ENCODE measurements around the gene DIMT1. TPM values are rescaled to one million over a fixed set of nuclear protein-coding genes. Genes with fewer than 3 reads are reported as not detected.

Gene DIMT1
- total and polyA plus RNA-seq, 5 experiments from 2014 or later = 23.2 to 50.9 (median 44.4) TPM

DNA sequence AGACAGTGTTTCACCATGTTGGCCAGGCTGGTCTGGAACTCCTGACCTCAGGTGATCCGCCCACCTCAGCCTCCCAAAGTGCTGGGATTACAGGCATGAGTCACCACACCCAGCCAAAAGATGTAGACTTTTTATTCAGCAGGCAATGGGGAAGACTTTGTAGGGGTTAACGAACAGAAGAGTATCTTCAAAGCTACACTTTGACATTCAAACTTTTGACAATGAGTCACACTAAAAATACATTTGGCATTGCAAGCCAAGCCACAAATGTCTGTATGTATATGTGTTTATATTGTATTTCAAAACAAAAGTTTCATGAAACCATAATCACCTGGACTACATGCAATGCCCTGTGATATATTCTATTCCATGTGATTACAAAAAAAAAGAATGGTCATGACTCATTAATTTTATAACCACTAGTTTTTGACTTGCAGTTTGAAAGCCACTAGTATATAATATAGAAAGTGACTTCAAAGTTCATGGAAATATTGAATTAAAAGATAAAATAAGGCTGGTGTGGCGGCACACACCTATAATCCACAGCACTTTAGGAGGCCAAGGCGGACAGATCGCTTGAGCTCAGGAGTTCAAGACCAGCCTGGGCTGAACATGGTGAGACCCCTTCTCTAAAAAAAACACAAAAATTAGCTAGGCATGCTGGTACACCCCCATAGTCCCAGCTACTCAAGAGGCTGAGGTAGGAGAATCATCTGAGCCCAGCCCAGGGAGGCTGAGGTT lies 8.3 kb downstream of the DIMT1 start:
- Mint-ChIP-seq H3K4me1 (peaks cover 8 to 20% (median 17%) of the 10 kb centered on the region in 4 donors), H3K36me3 (peaks cover 0 to 80% (median 30%) of the 10 kb centered on the region in 3 donors), H3K9me3 (no peaks in the 10 kb centered on the region), H3K4me3 (no peak overlapping the region), H3K27me3 (no peaks in the 10 kb centered on the region), H3K27ac (peak overlapping the region in 7 of 10 donors; percentile 24 to 76 (median 65))
- DNase-seq = no peak
- ATAC-seq = no peak
- POLR2A ChIA-PET = no interaction called here

DNA sequence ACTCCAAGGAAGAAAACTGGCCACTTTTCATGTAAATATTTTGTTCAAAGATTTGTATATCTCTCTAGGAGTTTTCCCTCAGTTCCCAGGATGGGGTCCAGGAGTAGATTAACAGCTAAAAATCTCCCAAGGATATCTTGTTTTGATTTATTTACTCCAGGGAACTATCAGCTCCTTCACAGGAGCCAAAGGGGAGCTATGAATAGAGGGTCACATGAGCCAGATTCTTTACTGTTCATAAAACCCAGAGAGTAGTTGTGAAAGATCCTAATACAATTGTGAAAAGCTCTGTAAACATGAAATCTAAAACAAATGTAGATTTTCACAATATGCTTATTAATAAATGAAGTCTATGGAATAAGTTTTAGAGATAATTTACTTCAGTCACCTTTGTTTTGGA lies 16.9 kb downstream of the DIMT1 start:
- POLR2A ChIA-PET = interaction anchor here (1.6 kb wide), 1 partner anchor 17 kb away, joined by 4 read pairs; the partner anchor contains the start of gene DIMT1
- ATAC-seq (no peak), DNase-seq (no peak)
- H3K4me1 Mint-ChIP-seq = no peaks in the 10 kb centered on the region
- H3K9me3 Mint-ChIP-seq = no peaks in the 10 kb centered on the region
- peaks cover 0 to 86% (median 4%) of the 10 kb centered on the region in 3 donors for H3K36me3 Mint-ChIP-seq
- peak overlapping the region in 8 of 10 donors; percentile 22 to 79 (median 58) for H3K27ac Mint-ChIP-seq
- no peak overlapping the region for H3K4me3 Mint-ChIP-seq
- no peaks in the 10 kb centered on the region for H3K27me3 Mint-ChIP-seq

DNA sequence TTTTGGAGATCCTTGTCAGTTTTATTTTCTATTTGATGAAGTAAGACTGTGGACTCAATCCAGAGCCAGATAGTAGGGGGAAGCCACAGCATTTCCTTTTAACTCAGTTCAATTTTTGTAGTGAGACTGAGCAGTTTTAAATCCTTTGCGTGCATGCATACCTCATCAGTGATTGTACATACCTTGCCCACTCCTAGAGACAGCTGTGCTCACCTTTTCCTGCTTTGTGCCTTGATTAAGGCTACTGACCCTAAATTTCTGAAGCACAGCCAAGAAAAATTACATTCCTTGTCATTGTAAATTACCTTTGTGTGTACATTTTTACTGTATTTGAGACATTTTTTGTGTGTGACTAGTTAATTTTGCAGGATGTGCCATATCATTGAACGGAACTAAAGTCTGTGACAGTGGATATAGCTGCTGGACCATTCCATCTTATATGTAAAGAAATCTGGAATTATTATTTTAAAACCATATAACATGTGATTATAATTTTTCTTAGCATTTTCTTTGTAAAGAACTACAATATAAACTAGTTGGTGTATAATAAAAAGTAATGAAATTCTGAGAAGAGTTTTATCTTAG lies 17.8 kb downstream of the DIMT1 start:
- POLR2A ChIA-PET = interaction anchor here (1.4 kb wide), 1 partner anchor 18 kb away, joined by 5 read pairs; the partner anchor contains the start of gene DIMT1
- no peak overlapping the region for H3K4me3 Mint-ChIP-seq

DNA sequence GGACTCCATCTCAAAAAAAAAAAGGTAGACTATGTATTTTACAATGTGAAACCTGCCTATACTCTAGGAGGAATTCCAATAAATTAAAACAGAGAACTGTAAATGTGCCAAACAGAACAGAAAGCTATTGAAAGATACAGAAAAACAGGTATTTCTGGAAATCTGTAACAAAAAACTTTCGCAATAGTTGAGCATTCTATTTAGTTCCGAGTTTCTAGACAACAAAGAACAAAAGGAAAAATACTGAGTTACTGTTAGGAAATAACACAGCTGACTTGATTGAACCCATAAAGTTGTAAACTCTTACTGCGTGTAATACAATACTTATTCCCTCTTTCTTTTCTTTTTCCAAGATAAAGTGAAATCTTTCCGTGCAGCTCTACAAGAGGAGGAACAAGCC lies 18.6 kb downstream of the DIMT1 start:
- H3K9me3 Mint-ChIP-seq = no peaks in the 10 kb centered on the region
- H3K36me3 Mint-ChIP-seq = peaks cover 5 to 88% (median 10%) of the 10 kb centered on the region in 3 donors

More for the DNA sequence above, 17.8 kb downstream of the DIMT1 start:
- H3K4me1 Mint-ChIP-seq = no peaks in the 10 kb centered on the region
- ATAC-seq (no peak), DNase-seq (no peak)
- H3K36me3 Mint-ChIP-seq = peaks cover 3 to 88% (median 7%) of the 10 kb centered on the region in 3 donors
- H3K9me3 Mint-ChIP-seq = no peaks in the 10 kb centered on the region
- H3K27me3 Mint-ChIP-seq = no peaks in the 10 kb centered on the region
- peak overlapping the region in 5 of 10 donors; percentile 1 to 78 (median 15) for H3K27ac Mint-ChIP-seq

DNA sequence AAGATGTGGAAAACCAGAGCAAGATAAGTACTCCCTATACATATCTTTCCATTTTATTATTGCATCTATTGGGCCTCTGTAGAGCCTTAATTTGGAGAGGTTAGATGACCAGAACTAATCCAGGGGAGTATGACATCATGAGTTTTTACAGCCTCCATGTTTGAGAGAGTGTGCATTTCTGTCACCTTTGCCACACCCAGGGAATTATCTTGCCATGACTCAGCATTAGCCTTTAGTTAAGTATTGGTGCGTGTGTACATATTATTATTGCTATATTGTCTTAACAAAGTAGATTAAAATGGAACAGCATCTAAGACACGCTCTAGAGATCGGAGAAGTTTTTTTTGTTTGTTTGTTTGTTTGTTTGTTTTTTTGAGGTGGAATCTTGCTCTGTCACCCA lies 27.6 kb downstream of the DIMT1 start:
- POLR2A ChIA-PET = interaction anchor here (0.7 kb wide), 1 partner anchor 27 kb away, joined by 3 read pairs; no protein-coding TSS in a partner anchor
- Mint-ChIP-seq H3K4me1 (peaks cover 0 to 1% (median 0%) of the 10 kb centered on the region in 4 donors), H3K36me3 (peaks cover 3 to 87% (median 9%) of the 10 kb centered on the region in 3 donors), H3K27ac (peak overlapping the region in 5 of 10 donors; percentile 11 to 63 (median 45)), H3K4me3 (no peak overlapping the region), H3K27me3 (no peaks in the 10 kb centered on the region), H3K9me3 (no peaks in the 10 kb centered on the region)
- no peak for ATAC-seq
- no peak for DNase-seq

More for the DNA sequence above, 18.6 kb downstream of the DIMT1 start:
- Mint-ChIP-seq H3K27ac (peak overlapping the region in 3 of 10 donors; percentile 40 to 78 (median 76)), H3K4me1 (no peaks in the 10 kb centered on the region), H3K4me3 (no peak overlapping the region), H3K27me3 (no peaks in the 10 kb centered on the region)
- DNase-seq = no peak
- ATAC-seq = no peak
- POLR2A ChIA-PET = interaction anchor here (0.6 to 1.4 kb wide), 2 partner anchors 18 to 21 kb away, joined by 4 to 5 read pairs; partner anchors contain the start of gene DIMT1

DNA sequence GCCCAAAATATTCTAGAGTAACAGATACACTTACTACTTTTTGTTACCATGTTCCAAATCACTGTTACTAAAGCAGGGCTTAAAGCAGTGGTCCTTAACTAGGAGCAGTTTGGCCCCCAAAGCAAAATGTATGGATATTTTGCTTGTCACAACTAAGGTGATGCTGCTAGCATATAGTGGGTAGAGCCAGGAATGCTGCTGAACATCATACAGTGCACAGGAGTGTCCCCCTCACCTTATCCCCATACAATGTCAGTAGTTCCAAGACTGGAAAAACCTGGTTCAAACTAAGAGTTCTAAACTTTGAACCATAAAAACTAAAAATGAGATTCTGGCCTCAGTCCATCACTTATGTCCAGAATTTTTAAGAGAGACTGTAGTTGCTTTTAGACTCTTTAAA lies 28.1 kb downstream of the DIMT1 start:
- Mint-ChIP-seq H3K36me3 (peaks cover 0 to 87% (median 7%) of the 10 kb centered on the region in 3 donors), H3K9me3 (no peaks in the 10 kb centered on the region), H3K27ac (peak overlapping the region in 3 of 10 donors; percentile 5 to 45 (median 17)), H3K27me3 (no peaks in the 10 kb centered on the region), H3K4me1 (peaks cover 0 to 3% (median under 1%) of the 10 kb centered on the region in 4 donors), H3K4me3 (no peak overlapping the region)
- DNase-seq (no peak), ATAC-seq (no peak)
- POLR2A ChIA-PET = no interaction called here

DNA sequence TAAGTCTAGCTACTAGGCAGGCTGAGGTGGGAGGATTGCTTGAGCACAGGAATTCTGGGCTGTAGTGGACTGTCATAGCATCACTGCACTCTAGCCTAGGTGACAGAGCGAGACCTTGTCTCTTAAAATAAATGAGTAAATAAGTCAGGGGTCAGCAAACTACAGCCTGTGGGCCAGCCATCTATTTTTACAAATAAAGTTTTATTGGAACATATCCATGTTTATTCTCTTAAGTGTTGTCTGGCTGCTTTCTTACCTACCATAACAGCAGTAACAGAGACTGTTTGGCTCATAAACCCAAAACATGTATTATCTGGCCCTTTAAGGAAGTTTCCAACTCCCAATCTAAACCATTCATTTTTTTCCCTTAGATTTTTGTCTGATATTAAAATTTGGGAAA lies 29.6 kb downstream of the DIMT1 start:
- Mint-ChIP-seq H3K27ac (peak overlapping the region in 1 of 10 donors; percentile 35), H3K27me3 (no peaks in the 10 kb centered on the region), H3K36me3 (peaks cover 0 to 83% (median 4%) of the 10 kb centered on the region in 3 donors), H3K9me3 (no peaks in the 10 kb centered on the region), H3K4me1 (peaks cover 0 to 4% (median under 1%) of the 10 kb centered on the region in 4 donors), H3K4me3 (no peak overlapping the region)
- DNase-seq (no peak), ATAC-seq (no peak)
- POLR2A ChIA-PET = no interaction called here

DNA sequence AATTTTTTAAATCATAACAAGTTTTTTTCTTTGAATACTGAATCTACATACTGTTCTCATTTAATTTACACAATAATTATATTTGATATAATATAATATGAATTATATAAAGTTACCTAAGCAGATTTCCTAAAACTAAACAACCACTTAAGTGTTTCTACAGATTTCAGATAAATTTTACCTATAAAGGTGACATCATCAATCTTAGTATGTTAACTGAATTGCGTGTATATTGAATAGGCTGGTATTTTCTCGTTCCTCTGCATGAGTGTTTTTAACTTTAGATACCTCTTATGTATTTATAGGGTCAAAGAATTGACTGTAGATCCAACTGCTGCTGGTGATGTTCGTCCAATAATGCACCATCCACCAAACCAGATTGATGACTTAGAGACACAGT lies 30.3 kb downstream of the DIMT1 start:
- POLR2A ChIA-PET = no interaction called here
- no peak overlapping the region for H3K4me3 Mint-ChIP-seq
- ATAC-seq = no peak

DNA sequence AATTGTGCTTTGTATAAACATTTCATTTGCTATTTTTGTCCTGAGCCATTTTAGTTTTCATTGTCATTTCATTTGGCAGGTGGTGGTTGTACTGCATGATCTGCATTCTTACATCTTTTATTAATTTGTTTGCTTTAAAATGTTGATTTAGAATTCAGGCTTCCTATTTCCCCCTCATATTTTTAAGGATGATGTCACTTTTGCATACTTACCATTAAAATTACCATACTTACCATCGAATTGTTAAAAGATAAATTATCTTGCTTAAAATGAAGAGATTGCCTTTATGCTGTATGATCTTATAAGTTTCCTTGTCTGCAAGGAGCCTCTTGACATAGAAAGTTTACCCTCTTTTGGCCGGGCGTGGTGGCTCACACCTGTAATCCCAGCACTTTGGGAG lies 31.1 kb downstream of the DIMT1 start:
- H3K4me3 Mint-ChIP-seq = no peak overlapping the region
- peaks cover 0 to 77% (median 4%) of the 10 kb centered on the region in 3 donors for H3K36me3 Mint-ChIP-seq
- H3K4me1 Mint-ChIP-seq = peaks cover 0 to 4% (median under 1%) of the 10 kb centered on the region in 4 donors
- H3K27ac Mint-ChIP-seq = peak overlapping the region in 9 of 10 donors; percentile 18 to 76 (median 42)
- POLR2A ChIA-PET = no interaction called here
- no peaks in the 10 kb centered on the region for H3K27me3 Mint-ChIP-seq
- no peak for DNase-seq
- ATAC-seq = no peak
- no peaks in the 10 kb centered on the region for H3K9me3 Mint-ChIP-seq

More for the DNA sequence above, 30.3 kb downstream of the DIMT1 start:
- Mint-ChIP-seq H3K4me1 (peaks cover 0 to 4% (median under 1%) of the 10 kb centered on the region in 4 donors), H3K9me3 (no peaks in the 10 kb centered on the region), H3K27ac (peak overlapping the region in 5 of 10 donors; percentile 13 to 76 (median 46)), H3K27me3 (no peaks in the 10 kb centered on the region), H3K36me3 (peaks cover 0 to 82% (median 4%) of the 10 kb centered on the region in 3 donors)
- no peak for DNase-seq

DNA sequence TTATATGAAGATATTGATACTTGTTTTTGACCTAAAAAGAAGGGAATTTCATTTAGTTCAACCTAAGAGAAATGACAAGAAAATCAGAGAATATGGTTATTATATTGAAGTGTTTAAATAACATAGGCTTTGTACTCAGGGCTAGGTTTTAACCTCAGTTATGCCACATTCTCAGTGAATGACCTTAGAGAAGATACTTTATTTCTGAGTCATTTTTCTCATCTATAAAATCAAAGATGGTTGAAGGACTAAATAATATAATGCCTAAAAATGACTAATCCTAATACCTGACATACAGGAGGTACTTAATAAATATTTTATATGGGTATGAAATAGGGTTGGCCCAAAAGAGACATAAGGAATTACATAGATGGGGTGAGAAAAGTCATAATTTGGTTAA lies 32.3 kb downstream of the DIMT1 start:
- Mint-ChIP-seq H3K27ac (peak overlapping the region in 4 of 10 donors; percentile 10 to 76 (median 43)), H3K4me3 (no peak overlapping the region), H3K27me3 (no peaks in the 10 kb centered on the region), H3K9me3 (no peaks in the 10 kb centered on the region), H3K36me3 (peaks cover 0 to 79% (median 7%) of the 10 kb centered on the region in 3 donors), H3K4me1 (peaks cover 0 to 6% (median 4%) of the 10 kb centered on the region in 4 donors)
- ATAC-seq = no peak
- POLR2A ChIA-PET = no interaction called here
- no peak for DNase-seq

DNA sequence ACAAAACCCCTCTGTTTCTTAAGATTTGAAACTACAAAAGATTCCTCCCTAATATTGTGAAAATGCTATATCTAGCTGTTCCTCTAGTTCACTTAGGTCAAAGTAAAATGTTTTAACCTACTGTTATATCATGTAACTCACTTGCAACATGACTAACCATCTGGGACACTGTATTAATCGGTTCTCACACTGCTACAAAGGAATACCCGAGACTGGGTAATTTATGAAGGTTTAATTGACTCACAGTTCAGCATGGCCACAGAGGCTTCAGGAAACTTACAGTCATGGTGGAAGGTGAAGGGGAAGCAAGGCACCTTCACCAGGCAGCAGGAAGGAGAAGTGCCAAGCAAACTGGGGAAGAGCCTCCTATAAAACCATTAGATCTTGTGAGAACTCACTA lies 34.7 kb downstream of the DIMT1 start:
- DNase-seq (no peak), ATAC-seq (no peak)
- no peaks in the 10 kb centered on the region for H3K27me3 Mint-ChIP-seq
- no peak overlapping the region for H3K4me3 Mint-ChIP-seq
- POLR2A ChIA-PET = interaction anchor here (2.0 kb wide), 1 partner anchor 100 kb away, joined by 5 read pairs; no protein-coding TSS in a partner anchor
- H3K9me3 Mint-ChIP-seq = peaks cover 0 to 4% (median 0%) of the 10 kb centered on the region in 9 donors
- H3K4me1 Mint-ChIP-seq = peaks cover 0 to 5% (median 4%) of the 10 kb centered on the region in 4 donors
- H3K36me3 Mint-ChIP-seq = peaks cover 0 to 81% (median 23%) of the 10 kb centered on the region in 3 donors
- H3K27ac Mint-ChIP-seq = peak overlapping the region in 8 of 10 donors; percentile 4 to 88 (median 46)

DNA sequence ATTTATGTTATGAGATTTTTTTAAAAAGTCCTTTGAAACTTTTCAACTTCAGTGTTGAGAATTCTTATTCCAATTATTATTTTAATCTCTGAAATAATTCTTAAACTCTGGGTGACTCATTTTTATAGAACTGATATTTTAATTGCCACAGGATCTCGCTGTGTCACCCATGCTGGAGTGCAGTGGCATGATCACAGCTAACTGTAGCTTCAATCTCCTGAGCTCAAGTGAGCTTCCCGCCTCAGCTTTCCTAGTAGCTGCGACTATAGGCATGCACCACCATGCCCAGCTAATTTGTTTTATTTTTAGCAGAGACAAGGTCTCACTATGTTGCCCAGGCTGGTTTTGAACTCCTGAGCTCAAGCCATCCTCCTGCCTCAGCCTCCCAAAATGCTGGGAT lies 41.0 kb downstream of the DIMT1 start:
- peaks cover 0 to 79% (median 29%) of the 10 kb centered on the region in 3 donors for H3K36me3 Mint-ChIP-seq
- H3K27me3 Mint-ChIP-seq = no peaks in the 10 kb centered on the region
- H3K9me3 Mint-ChIP-seq = peaks cover 0 to 4% (median 0%) of the 10 kb centered on the region in 9 donors
- POLR2A ChIA-PET = no interaction called here
- no peak overlapping the region for H3K27ac Mint-ChIP-seq
- H3K4me3 Mint-ChIP-seq = no peak overlapping the region
- peaks cover 0 to 4% (median 3%) of the 10 kb centered on the region in 4 donors for H3K4me1 Mint-ChIP-seq
- ATAC-seq = no peak
- DNase-seq = no peak
